Hematopoietic multipotent progenitor cell (in vitro differentiated cells): Measurements from ENCODE around the gene CDH15. TPM values are rescaled to one million over a fixed set of nuclear protein-coding genes. Genes with fewer than 3 reads are reported as not detected.
"Not testable (repeated sequence)": the region's sequence is repeated elsewhere in the genome, so short reads cannot be mapped to it uniquely, and the experiment has no call there.

ENCODE experiments used
- DNase-seq, 3 donors: peaks; one replicate each; pipeline ENCODE4 v3.0.0-alpha.2; 2011 to 2015; ENCODE audit warnings: low read depth in 2 of 3, low spot score in 2 of 3
- total RNA-seq: library from RNA; depleted of rRNA; stranded (reverse); fragments of >200 nt; gene quantifications from one replicate; pipeline ENCODE4 v1.2.3, GENCODE V29; 2012

CDH15 gene
- total RNA-seq, 1 donor: not detected

DNA sequence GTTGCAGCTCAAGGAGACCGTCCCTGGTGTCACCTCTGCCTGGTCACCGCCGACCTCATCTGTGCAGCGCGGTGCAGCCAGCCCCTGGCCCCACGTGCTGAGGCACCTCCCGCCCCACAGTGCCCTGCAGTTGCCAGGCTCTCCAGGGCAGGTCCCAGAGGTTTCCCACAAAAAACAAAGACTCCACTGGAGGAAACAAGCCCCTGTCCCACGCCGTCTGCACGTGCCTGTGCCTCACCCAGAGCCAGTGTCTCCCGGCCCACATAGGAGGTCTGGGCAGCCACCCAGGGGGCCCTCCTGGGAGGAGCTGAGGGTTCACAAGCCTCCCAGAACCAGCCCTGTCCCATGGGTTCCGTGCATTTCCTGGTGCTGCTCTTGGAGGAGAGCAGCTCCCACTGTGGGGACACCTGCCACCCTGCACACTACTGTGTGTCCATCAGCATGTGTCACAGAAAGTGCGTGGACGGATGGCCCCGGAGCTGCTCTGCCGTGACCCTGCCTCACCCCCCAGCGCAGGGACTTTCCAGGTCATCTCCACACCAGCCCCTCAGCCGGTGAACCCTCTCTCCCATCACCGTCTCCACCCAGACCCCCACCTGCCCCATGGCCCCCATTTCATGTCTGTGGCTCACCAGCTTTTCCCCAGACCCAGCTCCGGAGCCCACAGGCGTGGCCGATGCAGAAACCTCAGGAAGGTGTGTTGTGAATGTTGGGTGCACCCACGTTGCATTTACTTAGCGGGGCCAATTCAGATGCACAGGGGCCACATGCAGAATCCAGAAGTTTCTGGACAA is 17.0 kb upstream of the CDH15 start:
- no peak for DNase-seq

DNA sequence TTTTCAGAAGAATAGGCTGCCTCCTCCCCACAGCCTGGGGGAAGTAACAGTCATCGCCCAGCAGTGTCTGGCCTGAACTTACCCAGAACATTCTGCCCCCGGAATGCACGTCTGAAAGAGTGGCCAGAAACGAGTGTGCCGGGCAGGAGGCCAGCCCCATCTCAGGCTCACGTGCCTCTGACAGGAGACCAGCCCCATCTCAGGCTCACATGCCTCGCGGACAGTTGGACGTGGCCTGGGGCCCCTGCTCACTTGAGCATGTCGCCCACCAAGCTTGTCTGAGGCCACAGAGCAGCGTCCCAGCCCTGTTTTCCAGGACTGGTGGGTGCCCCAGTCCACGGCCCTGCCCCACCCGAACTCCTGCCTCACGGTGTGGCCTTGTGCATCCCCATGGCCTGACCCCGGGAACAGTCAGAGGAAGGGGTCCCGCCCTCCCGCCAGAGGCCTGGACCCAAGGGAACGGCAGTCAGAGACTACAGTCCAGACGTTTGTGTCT is 16.3 kb upstream of the CDH15 start:
- no peak for DNase-seq

DNA sequence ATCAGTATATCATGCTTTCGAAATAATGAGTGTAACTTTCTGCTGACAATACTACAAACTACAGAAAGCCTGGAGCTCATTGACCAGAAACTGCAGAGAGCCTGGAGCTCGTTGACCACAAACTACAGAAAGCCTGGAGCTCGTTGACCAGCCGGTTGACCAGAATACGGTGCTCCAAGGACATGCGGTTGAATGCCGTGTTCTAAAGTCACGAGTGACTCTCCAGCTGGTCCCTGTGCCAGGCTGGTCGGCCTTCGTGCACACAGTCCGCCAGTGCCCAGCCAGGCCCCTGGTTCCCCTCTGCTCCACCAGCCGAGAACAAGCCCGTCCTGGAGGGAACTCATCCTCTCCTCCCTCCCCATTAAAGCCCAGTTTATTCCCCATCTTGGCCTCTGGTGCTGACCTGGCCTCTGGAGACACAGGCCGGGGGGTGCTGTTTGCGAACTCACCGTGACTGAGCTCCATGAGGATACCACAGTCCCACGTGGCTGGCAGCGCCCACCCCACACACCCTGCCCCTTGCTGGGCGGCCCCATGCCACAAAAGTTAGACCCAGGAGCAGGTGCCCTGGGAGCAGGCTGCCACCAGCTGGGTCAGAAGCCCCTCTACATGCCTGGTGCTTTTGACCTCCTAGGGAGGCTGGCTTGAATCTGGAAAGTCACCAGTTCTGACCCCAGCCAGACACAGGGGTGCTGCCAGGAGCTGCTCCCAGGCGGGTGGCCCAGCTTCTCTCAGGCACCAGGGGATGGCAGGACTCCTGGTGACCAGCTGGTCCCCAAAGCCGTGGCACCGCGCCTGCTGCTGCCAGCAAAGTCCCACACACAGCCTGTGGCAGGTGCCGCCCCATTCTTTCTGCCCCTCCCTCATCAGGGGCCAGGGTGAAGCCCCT is 15.5 kb upstream of the CDH15 start:
- DNase-seq: peak in 2 of 3 donors; percentile 60 to 67

DNA sequence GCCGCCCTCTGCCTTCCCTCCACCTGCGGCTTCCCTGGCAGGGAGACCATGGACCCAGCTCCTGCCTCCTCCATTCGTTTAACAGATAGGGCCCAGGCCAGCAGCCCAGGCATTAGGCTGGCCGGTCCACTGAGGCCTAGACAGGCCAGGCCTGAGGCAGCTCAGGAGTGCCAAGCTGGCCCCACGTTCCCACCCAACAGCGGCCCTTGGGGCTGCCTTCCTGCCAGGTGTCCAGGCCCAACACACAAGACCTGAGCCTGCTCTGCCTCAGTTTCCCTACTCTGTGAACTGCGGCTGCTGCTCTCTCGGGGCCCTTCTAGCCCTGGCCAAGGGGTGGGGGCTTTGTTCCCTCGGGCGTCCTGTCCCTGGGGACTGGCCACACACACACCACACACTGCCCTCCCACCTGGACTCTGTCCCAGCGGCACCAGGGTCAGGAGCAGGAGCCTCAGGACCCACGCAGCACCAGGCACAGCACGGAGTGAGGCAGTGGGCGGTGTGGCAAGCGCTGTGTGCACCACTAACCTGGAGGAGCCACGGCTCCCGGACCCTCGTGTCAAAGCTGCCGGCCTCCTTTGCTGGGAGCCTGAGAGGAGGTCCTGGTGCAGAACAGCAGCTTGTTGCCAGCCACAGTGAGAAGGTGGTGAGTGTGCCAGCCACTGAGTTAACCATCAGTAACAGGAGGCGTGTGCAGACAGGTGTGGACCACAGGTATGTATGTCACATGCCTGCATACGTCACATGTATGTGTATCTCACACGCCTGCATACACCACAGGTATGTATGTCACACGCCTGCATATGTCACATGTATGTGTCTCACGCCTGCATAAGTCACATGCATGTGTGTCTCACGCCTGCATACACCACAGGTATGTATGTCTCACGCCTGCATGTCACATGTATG is 14.6 kb upstream of the CDH15 start:
- no peak for DNase-seq

DNA sequence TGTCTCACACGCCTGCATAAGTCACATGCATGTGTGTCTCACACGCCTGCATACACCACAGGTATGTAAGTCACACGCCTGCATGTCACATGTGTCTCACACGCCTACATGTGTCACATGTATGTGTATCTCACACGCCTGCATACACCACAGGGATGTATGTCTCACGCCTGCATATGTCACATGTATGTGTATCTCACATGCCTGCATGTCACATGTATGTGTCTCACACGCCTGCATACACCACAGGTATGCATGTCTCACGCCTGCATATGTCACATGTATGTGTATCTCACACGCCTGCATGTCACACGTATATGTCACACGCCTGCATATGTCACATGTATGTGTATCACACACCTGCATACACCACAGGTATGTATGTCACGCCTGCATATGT is 13.8 kb upstream of the CDH15 start:
- no peak for DNase-seq

DNA sequence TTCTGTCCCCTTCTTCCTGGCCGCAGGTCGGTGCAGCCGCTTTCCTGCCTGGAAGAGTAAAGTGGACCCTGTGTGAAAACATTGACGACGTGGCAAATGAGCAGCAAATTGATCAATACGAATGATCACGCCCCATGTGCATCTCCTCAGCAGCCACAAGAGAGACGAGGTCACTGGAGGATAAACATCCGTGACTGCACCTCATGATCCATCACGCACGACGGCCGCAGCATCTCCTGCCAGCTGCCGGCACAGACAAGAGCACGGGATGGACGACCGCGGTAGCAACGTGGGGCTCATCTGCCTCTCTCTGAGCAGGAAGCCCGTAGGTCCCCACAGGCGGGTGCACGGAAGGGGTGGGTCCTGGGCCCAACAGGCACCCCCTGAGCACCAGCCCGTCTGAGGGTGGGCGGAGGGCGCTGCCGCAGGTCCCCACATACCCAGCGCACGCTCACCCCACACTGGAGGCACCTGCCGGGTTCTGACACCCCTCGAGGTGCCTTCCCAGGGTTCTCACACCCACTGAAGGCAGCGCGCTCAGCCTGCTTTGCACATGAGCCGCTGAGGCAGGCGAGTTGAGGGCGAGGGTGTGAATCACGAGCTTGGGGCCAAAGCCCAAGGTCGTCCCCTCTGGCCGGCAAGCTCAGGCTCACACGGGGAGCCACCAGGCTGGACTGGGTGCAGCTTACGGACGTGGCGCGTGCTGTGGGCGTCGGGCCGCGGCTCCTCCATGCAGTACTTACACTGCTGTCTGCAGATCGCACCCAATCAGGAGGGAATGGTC is 12.3 kb upstream of the CDH15 start:
- DNase-seq: no peak

DNA sequence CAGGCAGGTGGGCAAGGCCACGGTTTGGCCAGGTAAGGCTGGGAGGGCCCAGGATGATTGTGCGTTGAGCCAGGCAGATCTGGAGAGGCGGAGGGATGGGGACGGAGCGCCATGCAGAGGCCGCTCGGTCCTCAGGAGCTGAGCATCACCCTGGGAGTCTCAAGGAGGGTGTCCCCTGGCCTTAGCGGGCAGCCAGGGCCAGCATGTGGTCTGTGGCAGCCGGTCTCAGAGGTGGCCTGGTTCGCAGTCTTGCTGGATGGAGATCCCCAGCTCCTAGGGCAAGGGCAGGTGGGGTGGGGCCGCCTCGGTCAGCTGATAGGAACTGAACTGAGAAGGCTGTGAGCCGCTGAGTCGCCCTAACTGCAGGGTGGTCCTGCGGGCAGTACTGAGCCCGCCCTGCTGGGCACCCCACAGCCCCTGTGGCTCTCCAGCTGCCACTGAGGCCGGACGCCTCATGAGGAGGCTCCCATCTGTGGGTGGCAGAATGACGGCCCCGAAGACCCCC is 11.6 kb upstream of the CDH15 start:
- no peak for DNase-seq

DNA sequence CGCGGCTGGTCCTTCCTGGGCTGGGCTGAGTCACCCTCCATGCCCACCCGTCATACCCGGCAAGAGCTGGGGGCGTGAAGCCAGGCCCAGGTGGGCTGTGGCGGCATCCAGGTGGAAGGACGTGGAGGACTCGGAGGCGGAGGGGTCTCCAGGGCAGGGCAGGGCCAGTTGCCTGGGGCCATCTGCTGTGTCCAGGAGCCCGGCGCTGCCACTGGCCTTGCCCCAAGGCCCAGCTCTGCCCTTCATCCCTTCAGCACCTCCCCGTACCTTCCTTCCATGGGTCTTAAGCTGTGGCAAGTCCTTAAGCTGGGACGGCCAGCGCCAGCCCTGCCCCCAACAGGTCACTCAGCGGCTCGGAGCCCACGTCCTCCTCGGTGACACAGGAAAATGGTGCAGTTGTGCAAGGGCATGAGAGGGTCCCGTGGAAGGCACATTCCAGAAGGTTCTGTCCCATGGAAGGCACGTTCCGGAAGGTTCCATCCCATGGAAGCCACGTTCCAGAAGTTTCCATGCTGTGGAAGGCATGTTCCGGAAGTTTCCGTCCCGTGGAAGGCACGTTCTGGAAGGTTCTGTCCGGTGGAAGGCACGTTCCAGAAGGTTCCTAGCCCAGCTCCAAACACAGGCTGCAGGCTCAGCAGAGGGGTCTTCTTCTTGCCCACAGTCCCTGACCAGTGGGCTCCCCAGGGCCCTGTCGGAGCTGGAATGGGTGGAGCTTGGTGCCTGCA is 10.4 kb upstream of the CDH15 start:
- DNase-seq: no peak

DNA sequence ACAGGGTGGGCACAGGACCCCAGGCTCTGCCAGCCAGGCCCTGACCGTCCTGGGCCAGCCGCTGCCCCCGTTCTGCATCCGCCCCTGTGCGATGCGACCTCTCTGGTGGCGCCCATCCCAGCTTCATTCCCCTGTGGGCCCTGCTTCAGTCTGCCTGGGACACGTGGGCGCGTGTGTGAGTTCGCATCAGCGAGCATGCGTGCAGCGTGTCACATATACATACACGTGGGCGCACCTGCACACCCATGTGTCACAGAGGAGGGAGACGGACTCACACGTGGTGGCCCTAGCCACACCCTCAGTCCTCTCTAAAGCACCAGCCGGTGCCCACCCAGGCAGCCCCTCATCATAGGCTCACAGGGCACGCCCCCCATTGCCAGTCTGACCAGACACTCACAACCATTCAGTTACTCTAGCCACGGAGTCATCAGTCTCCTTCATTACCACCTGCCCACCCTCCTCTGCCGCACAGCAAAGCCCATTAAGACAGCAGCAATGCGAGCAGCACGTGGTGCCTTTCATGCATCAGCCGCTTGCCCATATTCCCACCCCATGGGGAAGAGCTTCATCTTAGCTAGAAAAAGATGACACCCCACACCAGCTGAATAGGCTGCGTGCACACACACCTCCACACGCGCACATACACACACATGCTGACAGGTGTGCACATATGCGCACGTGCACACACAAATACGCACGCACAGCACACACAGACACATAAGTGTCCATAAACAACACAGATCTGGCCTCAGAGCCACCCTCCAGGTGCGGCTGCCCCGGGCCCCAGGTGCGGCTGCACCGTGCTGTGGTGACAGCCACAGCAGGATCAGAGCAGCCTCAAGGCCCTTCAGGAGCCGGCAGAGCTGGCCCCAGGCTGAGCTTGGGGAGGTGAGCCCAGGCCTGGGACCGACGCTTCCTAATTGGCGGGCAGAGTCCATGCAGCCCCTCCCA is 9.5 kb upstream of the CDH15 start:
- no peak for DNase-seq

DNA sequence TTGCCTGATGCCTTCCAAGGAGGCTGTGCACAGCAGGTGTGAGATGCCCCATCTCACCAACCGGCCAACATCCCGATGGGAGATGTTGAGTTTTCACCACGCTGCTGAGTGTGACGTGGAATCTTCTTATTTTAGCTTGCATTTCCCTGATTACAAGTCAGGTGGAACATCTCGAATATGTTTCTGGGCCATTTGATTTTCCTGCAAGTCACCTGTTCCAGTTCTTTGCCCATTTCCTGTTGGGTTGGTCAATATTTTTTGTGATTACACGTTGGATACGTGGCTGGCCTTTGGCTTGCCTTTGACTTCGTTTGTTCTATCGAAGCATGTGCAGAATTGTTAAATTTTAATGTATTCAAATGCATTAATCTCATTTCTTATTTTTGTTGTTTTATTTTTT is 8.3 kb upstream of the CDH15 start:
- no peak for DNase-seq

DNA sequence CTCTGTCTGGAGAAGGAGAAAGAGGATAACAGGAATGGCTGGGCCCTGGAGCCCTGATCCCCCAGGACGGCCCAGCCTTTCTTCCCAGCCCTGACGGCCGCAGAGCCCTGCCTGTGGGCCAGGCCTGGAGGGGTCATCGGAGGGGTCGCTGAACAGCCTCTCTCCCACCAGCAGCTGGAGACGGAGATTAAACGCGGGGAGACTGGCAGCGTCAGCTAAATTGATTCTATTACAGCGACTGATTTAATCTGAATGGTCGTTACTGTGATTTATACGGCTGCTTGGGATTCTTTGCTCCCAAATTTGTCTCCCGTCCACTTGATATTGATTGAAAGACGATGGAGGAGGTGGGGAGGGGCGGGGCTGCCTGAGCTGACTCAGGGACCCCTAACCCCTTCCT is 7.1 kb upstream of the CDH15 start:
- DNase-seq: no peak

DNA sequence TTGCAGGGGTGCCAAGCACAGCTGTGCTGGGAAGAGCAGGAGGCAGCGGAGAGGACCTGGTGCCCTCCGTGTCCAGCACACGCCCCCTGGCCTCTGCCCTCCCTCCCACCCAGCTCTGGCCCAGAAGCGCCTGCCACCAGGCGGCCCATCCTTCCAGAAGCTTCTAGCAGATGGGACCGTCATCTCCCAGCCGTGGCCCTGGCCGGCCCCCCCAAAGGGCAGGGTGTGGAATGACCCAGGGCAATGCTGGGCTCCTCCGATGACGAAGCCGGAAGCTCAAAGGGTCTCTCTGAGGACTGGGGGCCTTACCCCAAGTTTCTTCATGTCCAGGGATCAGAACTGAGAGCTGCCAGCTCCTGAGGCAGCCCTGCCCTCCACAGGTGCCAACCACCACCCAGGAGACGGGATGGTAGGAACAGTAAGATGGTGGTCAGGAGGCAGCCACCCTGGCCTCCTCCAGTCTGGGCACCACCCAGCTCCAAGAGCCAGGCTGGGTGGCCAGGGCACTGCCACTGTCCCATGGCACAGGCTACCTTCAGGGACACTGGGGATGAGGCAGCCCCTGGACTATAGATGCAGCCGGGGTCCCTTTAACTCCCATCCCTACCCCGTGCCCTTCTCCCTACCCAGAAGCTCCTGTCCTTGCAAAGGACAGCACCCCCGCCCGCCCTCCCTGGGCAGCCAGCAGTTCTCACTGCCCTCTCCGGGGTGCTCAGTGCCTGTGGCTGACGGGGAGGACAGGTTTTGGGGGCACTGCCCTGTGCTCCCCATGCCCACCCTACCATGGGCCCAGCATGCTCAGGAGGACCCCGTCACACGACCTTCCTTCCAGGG is 6.5 kb upstream of the CDH15 start:
- no peak for DNase-seq

DNA sequence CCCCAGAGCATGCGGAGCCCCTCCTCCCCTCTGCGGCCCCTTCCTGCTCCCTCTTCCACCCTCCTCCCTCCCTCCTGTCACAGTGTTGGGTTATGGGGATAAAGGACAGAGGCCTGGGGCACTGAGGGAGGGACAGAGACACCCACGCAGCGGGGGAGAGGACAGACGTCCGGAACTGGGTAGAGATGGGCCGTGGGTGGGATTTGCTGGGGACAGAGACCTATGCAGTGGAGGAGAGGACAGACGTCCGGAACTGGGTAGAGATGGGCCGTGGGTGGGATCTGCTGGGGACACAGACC is 5.9 kb upstream of the CDH15 start:
- DNase-seq: not testable (repeated sequence)

DNA sequence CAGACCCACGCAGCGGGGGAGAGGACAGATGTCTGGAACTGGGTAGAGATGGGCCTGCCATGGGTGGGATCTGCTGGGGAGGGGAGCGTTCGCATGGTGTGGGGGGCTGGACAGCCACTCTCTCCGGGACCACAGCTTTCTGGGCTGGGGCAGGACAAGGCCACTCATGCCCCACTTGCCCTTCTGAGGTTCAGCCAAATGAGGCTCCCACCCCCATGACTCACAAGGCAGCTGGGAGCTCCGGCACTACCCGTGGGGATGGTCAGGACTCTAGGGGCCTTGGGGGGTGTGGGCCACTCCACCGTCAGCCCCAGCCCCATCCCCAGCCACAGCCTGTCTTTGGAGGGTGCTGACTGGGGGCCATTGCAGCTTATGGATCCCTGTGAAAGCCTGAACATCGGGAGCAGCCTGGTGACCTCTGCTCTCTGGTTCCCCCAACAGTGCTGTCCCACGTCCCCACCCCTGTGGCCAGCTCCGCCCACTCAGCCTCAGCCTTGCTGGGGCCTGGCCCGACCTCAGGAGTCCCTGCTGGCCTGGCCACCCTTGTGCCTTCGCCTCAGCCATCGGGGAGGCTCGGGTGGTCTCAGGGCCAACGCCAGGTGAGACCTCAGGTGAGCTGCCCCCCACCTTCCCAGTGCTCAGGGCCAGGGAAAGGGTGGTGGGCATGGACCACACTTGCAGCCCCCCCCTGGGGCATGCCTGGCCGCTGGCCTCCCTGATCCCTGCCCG is 4.7 kb upstream of the CDH15 start:
- no peak for DNase-seq

DNA sequence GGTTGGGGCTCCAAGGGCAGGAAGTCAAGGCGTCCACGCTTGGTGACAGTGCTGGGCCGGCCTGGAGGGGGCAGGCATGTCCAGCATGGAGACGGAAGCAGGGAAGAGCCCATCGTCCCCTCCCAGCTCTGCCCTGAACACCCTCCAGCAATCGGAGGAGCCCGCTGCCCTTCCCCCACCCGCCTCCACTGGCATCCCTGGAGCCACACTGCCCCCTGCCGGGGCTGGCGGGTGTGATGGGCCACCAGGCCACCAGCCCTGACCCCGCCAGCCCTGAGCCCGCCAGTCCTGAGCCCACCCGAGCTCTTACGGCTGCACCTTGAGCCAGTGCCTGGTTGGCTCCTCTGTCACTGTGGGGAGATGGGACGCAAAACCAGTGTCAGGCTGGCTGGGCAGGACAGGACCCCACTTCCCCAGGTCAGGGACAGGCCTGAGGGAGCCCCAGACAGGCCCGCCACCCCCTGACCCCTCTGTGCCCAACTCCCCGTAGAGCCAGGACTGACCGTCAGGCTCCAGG is 4.1 kb upstream of the CDH15 start:
- peak; percentile 68 to 86 (median 78) for DNase-seq
